ENCODE results near the gene NCK2.

DNA sequence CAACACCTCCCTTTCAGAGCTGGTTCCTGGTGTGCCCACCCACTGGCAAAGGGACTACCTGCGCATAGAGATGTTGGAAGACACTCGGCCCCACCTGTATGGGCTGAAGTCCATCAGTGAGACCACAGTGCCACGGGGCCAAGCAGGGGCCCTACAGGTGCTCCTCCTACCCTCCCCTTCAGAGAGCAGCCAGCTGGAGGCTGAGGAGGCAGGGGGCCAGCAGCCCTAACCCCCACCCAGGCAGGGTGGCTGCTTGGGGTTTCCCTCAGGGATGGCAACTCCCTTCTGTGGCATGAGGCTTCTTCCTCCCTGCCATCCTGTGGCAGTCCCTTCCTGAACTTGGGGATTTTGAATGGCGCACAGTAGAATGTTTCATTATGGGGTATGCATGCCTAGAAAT, 125.3 kb downstream of the NCK2 start:
- TF ChIP-seq USF2 (IDR thresholded peaks at IDR 0.05; ENCODE audit: borderline replicate concordance, low read depth, low read length) (no peak), JUND (IDR thresholded peaks at IDR 0.05) (no peak), CTCF (IDR thresholded peaks at IDR 0.05) (no peak), MXI1 (IDR thresholded peaks at IDR 0.05; ENCODE audit: low read depth, low read length) (no peak)
- TF ChIP-seq, protein P1, sequence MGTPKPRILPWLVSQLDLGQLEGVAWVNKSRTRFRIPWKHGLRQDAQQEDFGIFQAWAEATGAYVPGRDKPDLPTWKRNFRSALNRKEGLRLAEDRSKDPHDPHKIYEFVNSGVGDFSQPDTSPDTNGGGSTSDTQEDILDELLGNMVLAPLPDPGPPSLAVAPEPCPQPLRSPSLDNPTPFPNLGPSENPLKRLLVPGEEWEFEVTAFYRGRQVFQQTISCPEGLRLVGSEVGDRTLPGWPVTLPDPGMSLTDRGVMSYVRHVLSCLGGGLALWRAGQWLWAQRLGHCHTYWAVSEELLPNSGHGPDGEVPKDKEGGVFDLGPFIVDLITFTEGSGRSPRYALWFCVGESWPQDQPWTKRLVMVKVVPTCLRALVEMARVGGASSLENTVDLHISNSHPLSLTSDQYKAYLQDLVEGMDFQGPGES (IDR thresholded peaks at IDR 0.05; ENCODE audit: low read depth, low read length): no peak
- TF ChIP-seq, protein P2, sequence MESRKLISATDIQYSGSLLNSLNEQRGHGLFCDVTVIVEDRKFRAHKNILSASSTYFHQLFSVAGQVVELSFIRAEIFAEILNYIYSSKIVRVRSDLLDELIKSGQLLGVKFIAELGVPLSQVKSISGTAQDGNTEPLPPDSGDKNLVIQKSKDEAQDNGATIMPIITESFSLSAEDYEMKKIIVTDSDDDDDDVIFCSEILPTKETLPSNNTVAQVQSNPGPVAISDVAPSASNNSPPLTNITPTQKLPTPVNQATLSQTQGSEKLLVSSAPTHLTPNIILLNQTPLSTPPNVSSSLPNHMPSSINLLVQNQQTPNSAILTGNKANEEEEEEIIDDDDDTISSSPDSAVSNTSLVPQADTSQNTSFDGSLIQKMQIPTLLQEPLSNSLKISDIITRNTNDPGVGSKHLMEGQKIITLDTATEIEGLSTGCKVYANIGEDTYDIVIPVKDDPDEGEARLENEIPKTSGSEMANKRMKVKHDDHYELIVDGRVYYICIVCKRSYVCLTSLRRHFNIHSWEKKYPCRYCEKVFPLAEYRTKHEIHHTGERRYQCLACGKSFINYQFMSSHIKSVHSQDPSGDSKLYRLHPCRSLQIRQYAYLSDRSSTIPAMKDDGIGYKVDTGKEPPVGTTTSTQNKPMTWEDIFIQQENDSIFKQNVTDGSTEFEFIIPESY (IDR thresholded peaks at IDR 0.05; ENCODE audit: borderline replicate concordance, low read depth): no peak

All from SK-N-SH (cell line).